ENCODE measurements around the gene FAM25A.

The FAM25A gene

DNA sequence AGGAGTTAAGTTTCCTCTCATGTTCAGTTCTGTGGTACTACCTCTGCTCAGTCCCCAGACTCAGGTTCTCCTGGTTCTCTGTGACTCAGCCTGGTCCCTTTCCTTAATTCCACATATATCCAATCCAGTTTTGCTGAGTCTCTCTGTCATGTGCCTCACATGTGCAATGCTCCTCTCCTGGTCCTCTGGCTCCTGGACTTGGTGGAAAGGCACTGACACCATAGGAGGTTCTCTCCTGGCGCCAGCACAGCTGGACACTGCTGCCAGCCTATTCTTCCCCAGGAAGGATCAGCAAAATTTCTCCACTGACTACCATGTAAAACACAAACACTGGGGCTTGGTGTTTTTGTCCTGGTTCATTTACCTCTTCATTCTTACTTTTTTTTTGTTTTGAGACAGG lies 46.8 kb downstream of the FAM25A start:
- DNase-seq, result no peak

GRCh38 chr10:87068281-87068680 lies 48.2 kb downstream of the FAM25A start:
- DNase-seq, result no peak

GRCh38 chr10:87072449-87072848 lies 52.4 kb downstream of the FAM25A start:
- no peak for DNase-seq
